Activated T-cell treated with anti-CD3 and anti-CD28 coated beads, Interleukin-2, amount 50 U/mL, for 48 hours (primary cell): ENCODE data around the gene RNF130.
A peak's percentile ranks its signal among the peaks of the same experiment; 100 is the strongest.
"Not testable (repeated sequence)": the region's sequence is repeated elsewhere in the genome, so short reads cannot be mapped to it uniquely, and the experiment has no call there.

Source experiments
- DNase-seq, 2 experiments: peaks; one replicate each; pipeline ENCODE4 v3.0.0-alpha.2; 2020

RNF130 gene

GRCh38 chr5:179960204-179960831 lies 111.2 kb downstream of the RNF130 start:
- no peak for DNase-seq

- DNase-seq = no peak
Observed at GRCh38 chr5:179959641-179960040, 111.9 kb downstream of the RNF130 start.

GRCh38 chr5:179959118-179959517 lies 112.4 kb downstream of the RNF130 start:
- not testable (repeated sequence) for DNase-seq

DNA sequence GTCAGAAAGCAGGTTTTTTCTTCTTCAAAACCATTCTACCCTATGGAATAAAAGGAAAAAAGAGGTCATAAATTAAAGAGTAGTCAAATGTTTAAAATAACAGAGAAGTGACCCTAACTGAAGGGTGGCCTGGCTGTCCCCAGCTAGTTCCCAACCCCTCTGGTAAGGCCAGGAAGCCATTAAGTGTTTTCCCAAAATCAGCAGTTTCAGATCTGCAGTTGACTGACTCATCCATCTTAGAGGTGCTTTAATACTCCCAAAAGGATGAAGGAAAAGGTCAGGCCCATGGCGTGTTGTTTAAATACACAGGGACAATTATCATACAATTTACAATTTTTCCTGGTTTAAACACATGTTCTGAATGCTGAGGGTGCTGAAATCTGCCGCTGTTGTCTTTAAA lies 115.9 kb downstream of the RNF130 start:
- no peak for DNase-seq

DNA sequence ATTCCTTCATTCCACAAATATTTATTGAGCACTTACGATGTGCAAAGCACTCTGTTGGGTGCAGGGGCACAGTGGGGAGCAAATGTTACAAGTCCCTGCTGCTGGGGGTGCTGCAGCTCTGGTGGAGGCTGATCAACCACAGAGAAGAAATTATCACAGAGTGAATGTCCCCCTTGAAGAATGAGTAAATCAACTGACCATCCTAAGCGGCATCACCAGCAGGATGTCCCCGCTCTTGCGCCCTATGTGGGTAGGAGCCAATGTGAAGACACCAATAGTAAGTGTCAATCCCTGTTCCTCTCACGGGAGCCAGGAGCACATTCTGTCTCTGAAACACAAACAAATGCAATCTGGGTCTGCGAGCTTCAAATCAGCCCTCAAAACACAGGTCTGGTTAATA lies 116.5 kb downstream of the RNF130 start:
- no peak for DNase-seq

DNA sequence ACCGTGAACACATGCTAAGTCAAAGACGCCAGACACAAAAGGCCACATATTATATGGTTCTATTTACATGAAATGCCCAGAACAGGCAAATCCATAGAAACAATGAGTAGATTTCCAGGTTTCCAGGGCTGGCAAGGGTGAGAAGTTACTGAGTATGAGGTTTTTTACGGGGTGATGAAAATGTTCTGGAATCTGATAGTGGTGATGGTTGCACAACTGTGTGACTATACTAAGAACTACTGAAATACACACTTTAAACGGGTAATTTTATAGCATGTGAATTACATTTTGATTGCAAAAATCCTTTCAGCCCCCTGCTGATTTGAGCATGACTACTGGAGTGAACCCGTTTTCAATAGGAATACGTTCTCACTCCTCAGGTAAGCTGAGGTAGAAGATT lies 117.1 kb downstream of the RNF130 start:
- DNase-seq = no peak

- no peak for DNase-seq
Observed at GRCh38 chr5:179953987-179954386, 117.6 kb downstream of the RNF130 start.

- no peak for DNase-seq
Observed at GRCh38 chr5:179936976-179937681, 134.4 kb downstream of the RNF130 start.

DNA sequence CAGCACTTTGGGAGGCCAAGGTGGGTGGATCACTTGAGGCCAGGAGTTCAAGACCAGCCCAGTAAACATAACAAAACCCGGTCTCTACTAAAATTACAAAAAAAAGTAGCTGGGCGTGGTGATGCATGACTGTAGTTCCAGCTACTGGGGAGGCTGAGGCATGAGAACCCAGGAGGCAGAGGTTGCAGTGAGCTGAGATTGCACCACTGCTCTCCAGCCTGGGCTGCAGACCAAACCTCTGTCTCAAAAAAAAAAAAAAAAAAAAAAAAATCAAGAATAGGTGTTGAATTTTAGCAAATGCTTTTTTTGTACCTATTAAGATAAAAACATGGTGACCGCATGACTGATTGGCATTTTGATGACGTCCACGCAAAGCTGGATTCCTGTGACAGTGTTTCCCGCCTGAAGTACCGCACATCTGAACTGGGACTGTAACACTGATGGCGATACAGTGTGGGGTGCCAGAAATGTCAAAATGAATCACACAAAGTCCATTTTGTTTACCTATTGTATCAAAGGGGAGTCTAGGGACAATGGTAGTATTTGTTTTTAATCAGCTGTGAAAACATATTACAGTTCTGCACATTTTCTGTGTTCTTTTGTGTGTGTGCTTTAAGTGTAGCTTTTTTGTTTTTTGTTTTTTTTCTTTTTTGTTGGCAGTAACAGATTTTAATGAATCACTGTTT lies 140.6 kb downstream of the RNF130 start:
- DNase-seq = no peak

- no peak for DNase-seq
Observed at GRCh38 chr5:179927824-179928223, 143.7 kb downstream of the RNF130 start.

GRCh38 chr5:179926657-179927056 lies 144.9 kb downstream of the RNF130 start:
- DNase-seq = no peak

DNA sequence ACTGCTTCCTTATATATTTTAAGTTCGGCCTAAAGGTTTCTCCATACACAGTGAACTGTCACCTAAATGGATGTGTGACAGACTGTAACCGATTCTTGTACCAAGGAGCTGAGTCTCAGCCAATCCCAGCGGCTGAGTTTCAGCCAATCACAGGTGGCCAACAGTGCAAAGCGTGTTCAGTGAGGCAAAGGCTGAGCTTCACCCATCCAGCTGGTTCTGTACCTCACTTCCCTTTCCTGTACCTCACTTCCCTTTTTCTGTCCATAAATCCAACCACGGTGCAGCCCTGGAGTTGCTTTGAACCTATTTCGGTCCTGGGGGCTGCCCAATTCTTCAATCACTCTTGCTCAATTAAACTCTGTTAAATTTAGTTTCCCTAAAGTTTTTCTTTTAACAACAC lies 148.1 kb downstream of the RNF130 start:
- DNase-seq = no peak

DNA sequence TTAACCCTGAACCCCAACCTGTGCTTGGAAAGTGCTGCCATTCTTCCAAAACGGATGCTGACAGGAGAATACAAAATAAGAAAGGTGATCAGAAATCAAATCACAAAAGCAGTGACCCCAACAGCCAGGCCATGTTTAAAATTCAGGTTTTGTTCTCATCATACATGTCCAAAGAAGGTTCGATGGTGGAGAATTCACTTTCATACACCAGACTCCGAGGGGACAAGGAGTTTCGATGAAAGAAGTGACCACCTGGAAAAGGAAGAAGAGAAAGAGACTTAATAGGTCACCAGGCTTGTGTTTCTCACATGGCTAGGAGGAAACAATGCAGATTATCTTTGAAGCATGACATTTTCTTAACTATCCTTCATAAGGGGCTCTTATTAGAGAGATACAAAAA lies 151.4 kb downstream of the RNF130 start:
- no peak for DNase-seq

DNA sequence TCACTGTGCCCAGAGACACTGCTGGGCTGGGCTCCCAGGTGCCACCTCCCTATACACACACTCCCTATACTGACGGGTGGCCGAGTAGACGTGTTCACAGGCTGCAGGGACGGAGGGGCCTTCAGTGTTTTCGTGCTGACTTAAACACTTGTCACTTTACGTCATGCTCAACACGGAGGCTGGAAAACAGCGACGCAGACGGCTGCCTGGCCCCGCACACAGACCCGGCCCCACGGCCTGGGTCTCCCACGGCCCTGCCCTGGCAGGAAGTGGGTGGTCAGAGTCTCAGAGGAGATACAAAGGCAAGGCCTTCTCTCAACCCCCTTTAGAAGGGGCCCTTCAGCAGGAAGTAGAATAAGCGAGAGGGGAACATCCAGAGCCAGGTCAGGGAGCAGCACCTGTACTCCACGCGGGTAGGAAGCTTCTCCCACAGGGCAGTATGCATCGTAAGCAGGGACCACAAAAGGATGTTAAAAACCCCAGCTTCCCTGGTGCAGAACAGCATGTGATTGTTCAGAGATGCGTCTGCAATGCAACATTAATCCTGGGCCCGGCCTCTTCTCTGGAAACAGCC lies 152.0 kb downstream of the RNF130 start:
- DNase-seq = no peak

GRCh38 chr5:179918742-179919486 lies 152.6 kb downstream of the RNF130 start:
- DNase-seq = no peak

GRCh38 chr5:179916523-179916922 lies 155.0 kb downstream of the RNF130 start:
- no peak for DNase-seq

GRCh38 chr5:179915406-179915935 lies 156.1 kb downstream of the RNF130 start:
- no peak for DNase-seq

- peak in 1 of 2 experiments; percentile 26 for DNase-seq
Observed at GRCh38 chr5:179914032-179914755, 157.4 kb downstream of the RNF130 start.

DNA sequence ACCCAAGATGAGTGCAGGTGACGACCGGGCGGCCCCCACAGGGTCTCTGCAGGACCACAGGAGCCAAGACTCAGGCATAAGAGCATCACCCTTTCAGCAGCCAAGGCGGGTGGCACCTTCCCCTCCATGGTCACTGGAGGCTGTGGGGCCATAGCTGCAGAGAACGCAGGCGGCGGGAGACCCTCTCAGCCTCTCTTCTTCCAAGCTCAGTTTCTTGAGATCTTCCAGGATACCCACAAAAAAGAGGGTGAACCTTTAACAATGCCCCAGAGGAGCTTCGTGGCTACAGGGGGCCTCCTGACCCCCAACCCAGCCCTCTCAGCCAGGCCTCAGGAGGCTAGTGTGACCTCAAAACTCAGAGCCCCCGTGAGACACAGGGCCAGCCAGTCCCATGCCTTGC lies 158.1 kb downstream of the RNF130 start:
- no peak for DNase-seq

- no peak for DNase-seq
Observed at GRCh38 chr5:179912951-179913350, 158.6 kb downstream of the RNF130 start.

GRCh38 chr5:179912386-179912785 lies 159.2 kb downstream of the RNF130 start:
- no peak for DNase-seq

GRCh38 chr5:179909224-179909623 lies 162.3 kb downstream of the RNF130 start:
- DNase-seq = no peak
